AG04450 (cell line): ENCODE data around the gene TMEM156. TPM values are rescaled to one million over a fixed set of nuclear protein-coding genes. Genes with fewer than 3 reads are reported as not detected.

ENCODE experiments used
- CTCF ChIA-PET: fragments of 300-600, 350-600 bp; formaldehyde crosslinking; extraction: SDS; loops from one replicate; lab custom pipeline; 2022; ENCODE audit warnings: antibody characterized with exemption, inconsistent platforms; lab: Charles Lee
- POLR2A ChIA-PET: fragments of 350-600 bp; formaldehyde crosslinking; extraction: SDS; loops from one replicate; lab custom pipeline; 2021; ENCODE audit warnings: antibody characterized with exemption, inconsistent platforms; lab: Yijun Ruan, JAX
- DNase-seq: peaks from one replicate; pipeline ENCODE4 v3.0.0-alpha.2; 2011; ENCODE audit warnings: low read depth, low spot score
- H3K27ac ChIP-seq: one replicate; pipeline ENCODE4 v1.5.1; 2012; ENCODE audit warnings: low read depth, low read length, control low read depth
- H3K27me3 ChIP-seq: one replicate; pipeline ENCODE4 v1.6.0; 2012; ENCODE audit warnings: low read length; ENCODE audit not compliant: control insufficient read depth, insufficient read depth
- H3K4me3 ChIP-seq: 2 replicates; pipeline ENCODE4 v1.5.1; 2011; ENCODE audit warnings: mild to moderate bottlenecking, low read depth, low read length, control low read depth
- H3K9me3 ChIP-seq: 2 replicates; pipeline ENCODE4 v1.5.1; 2012; ENCODE audit warnings: low read length; ENCODE audit not compliant: control insufficient read depth, insufficient read depth
- CTCF ChIP-seq: IDR thresholded peaks from 2 replicates; pipeline ENCODE4 v1.5.1; 2011; ENCODE audit warnings: low read depth, low read length, control low read depth, inconsistent platforms
- polyA plus RNA-seq: library from polyadenylated mRNA; depleted of rRNA; stranded (reverse); fragments of >200 nt; gene quantifications from 2 replicates; pipeline ENCODE4 v1.2.3, GENCODE V29; 2011

The TMEM156 gene
- polyA plus RNA-seq, 1 experiment, result 2.3 TPM

- ChIA-PET CTCF (interaction anchor here (0.6 kb wide), 1 partner anchor 335 kb away, joined by 10 read pairs; no protein-coding TSS in a partner anchor), POLR2A (no interaction called here)
- H3K27me3 ChIP-seq, result no peaks in the 10 kb centered on the region
- TF ChIP-seq CTCF, result no peak
- no peaks in the 10 kb centered on the region for H3K9me3 ChIP-seq
- no peak overlapping the region for H3K4me3 ChIP-seq
- H3K27ac ChIP-seq, result no peak overlapping the region
- DNase-seq, result no peak
Observed at GRCh38 chr4:39030725-39031124, 1.5 kb downstream of the TMEM156 start.

GRCh38 chr4:39029752-39030694 lies 2.2 kb downstream of the TMEM156 start:
- DNase-seq, result no peak
- POLR2A ChIA-PET, result no interaction called here
- no peak for TF ChIP-seq CTCF
- Histone ChIP-seq H3K27ac (no peak overlapping the region), H3K27me3 (no peaks in the 10 kb centered on the region), H3K4me3 (no peak overlapping the region), H3K9me3 (no peaks in the 10 kb centered on the region)
- CTCF ChIA-PET, result interaction anchor here (0.6 to 1.1 kb wide), 3 partner anchors 25 to 335 kb away, joined by 3 to 10 read pairs (median 3); no protein-coding TSS in a partner anchor

GRCh38 chr4:39026096-39026495 lies 6.1 kb downstream of the TMEM156 start:
- ChIA-PET POLR2A (no interaction called here), CTCF (no interaction called here)
- Histone ChIP-seq H3K27ac (no peak overlapping the region), H3K9me3 (no peaks in the 10 kb centered on the region), H3K4me3 (no peak overlapping the region), H3K27me3 (no peaks in the 10 kb centered on the region)
- DNase-seq, result no peak
- no peak for TF ChIP-seq CTCF

GRCh38 chr4:39025552-39026085 lies 6.6 kb downstream of the TMEM156 start:
- Histone ChIP-seq H3K9me3 (no peaks in the 10 kb centered on the region), H3K27ac (no peak overlapping the region), H3K27me3 (no peaks in the 10 kb centered on the region), H3K4me3 (no peak overlapping the region)
- no peak for DNase-seq
- POLR2A ChIA-PET, result no interaction called here
- CTCF ChIA-PET, result no interaction called here
- TF ChIP-seq CTCF, result no peak
